Measurements from ENCODE around the gene HSFX3.
"Not testable (repeated sequence)": the region's sequence is repeated elsewhere in the genome, so short reads cannot be mapped to it uniquely, and the experiment has no call there.

The HSFX3 gene

DNA sequence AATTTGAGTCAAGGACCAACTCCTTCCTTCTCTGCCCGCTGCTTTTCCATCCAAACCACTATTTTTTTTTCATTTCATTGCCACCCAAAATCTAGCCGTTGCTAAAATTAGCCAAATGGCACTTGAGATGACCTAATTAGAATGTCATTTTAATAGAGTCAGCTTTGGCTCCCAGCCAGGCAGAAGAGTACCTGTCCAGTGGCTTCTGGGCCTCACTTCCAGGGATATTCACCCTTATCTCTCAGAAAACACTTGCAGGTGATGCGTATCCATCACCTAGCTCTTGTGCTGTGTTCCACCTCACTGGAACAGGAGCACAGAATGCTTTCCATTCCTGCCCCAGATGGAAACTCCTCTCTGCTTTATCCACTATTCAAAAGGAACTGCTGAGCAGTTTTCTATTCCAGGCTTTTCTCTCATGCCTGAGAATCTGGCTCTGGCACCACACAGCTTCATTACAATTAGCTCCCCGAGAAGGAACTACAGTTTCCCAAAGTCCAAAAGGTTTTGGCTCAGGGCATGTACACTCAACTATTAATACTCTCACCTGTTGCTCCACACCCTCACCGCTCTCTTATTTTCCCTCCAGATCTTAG lies 19.1 kb upstream of the HSFX3 start:
- DNase-seq (ENCODE audit: low read depth): no peak
- TF ChIP-seq, protein P1, sequence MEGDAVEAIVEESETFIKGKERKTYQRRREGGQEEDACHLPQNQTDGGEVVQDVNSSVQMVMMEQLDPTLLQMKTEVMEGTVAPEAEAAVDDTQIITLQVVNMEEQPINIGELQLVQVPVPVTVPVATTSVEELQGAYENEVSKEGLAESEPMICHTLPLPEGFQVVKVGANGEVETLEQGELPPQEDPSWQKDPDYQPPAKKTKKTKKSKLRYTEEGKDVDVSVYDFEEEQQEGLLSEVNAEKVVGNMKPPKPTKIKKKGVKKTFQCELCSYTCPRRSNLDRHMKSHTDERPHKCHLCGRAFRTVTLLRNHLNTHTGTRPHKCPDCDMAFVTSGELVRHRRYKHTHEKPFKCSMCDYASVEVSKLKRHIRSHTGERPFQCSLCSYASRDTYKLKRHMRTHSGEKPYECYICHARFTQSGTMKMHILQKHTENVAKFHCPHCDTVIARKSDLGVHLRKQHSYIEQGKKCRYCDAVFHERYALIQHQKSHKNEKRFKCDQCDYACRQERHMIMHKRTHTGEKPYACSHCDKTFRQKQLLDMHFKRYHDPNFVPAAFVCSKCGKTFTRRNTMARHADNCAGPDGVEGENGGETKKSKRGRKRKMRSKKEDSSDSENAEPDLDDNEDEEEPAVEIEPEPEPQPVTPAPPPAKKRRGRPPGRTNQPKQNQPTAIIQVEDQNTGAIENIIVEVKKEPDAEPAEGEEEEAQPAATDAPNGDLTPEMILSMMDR (conservative IDR thresholded peaks at IDR 0.05; ENCODE audit: low read length): no peak
- no peak overlapping the region for H3K4me3 ChIP-seq (ENCODE audit: low read length)

DNA sequence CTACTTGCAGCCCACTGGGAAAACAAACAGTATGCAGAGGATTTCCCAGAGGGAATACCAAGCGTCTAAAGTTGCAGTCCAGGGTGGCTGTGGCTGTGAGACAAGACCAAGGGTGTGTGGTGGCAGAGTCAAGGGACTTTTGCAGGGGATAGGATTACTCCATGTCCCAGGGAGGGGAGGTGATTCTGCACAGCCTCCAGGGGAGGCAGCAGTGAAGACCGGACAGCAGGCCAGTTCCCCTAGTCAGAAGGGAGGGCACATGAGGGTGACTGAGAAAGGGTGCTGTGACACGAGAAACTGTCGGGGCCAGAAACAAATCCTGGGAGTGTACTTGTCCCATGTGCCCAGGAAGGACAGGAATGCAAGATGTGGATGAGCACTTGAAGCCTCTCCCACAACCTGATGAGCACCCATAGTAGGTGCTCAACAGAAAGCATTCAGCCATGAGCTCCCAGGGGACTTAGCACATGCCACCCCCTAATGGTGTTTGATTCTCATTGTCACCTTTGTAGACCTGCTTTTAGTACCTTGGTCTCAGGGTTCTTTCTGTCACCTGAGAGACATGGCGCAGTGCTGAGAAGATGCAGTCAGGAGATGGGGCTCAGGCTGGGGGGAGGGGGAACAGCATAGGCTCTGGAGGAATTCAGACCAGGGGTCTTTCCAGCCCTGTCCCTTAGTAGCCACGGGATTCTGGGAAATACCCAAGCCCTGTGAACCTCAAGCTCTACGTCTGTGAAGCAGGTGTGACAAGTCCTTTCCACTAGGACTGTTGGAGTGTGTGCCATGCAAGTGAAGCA lies 18.1 kb upstream of the HSFX3 start:
- TF ChIP-seq, protein P1 (conservative IDR thresholded peaks at IDR 0.05; ENCODE audit: low read length): no peak
- H3K4me3 ChIP-seq (ENCODE audit: low read length): no peak overlapping the region
- no peak for DNase-seq (ENCODE audit: low read depth)

DNA sequence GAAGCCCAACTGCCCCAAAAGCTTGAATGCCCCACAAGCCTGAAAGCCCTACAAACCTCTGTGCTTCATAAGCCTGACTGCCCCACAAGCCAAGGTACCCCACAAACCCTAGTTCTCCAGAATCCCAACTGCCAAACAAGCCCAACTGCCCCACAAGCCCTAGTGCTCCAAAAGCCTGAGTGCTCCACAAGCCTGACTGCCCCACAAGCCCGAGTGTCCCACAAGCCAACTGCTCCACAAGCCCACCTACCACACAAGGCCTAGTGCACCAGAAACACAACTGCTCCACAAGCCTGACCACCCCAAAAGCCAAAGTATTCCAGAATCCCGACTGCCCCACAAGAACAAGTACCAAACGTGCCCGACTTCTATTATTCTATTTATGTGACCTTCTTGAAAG lies 13.6 kb upstream of the HSFX3 start:
- no peak overlapping the region for H3K4me3 ChIP-seq (ENCODE audit: low read length)
- no peak for DNase-seq (ENCODE audit: low read depth)
- TF ChIP-seq, protein P1 (conservative IDR thresholded peaks at IDR 0.05; ENCODE audit: low read length): no peak

DNA sequence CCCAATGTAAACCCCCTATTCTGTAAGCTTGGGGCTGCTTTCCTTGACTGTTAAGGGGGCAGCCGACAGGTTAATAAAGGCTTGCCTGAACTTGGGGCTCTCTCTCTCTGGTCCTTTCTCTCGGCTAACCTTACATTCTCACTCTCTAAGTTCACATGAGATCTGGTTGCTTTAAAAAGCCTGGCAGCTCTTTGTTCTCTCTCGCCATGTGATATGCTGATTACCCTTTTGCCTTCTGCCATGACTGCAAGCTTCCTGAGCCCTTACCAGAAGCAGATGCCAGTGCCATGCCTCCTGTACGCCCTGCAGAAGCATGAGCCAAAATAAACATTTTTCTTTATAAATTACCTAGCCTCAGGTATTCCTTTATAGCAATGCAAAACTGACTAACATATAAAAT lies 5.5 kb upstream of the HSFX3 start:
- not testable (repeated sequence) for H3K4me3 ChIP-seq (ENCODE audit: low read length); DNase-seq (ENCODE audit: low read depth)

DNA sequence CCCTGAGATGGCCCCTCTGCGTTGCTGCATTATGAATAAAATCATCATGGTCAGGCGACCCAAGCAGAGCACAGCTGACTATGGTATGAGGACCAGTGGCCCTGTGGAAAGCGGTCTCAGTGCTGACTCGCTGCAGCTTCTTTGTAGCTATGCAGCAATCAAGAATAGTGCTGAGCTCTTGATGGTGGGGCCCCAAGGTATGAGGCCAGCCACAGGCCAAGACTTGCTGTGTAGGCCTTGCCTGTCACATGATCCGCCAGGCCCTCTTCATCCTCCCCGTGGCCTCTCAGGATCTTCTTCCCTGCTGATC lies 2.2 kb upstream of the HSFX3 start:
- not testable (repeated sequence) for DNase-seq (ENCODE audit: low read depth); H3K4me3 ChIP-seq (ENCODE audit: low read length)

DNA sequence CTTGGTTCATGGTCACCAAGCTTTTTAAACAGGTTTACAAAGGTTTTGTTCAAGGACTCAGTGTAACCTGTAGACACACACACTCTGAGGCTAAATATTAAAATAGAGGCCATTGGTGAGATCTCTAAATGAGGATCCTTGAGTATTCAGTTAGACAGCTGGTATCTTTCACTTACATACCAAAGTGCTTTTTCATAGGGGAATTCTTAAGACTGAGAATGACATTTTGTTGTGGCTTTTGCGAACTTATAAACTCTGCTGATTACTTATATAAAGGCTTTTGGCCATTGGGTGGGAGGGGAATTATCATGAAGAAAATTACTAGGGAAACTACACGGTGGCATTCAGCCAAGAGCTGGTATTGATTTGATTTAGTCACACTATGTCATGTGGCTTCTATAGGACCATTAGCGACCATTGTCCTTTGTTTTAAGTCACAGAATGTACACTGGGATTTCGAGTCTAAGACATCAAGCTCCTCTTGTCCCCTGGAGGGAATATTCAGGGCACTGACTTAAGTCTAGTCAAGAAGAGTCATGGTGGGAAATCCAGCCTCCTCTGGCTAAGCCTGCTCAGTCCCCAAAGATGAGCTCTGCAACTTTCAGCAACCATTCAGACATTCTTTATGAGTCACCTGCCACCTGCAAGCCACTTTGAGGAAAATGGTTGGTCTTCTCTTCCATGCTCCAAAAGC lies 1.7 kb upstream of the HSFX3 start:
- not testable (repeated sequence) for DNase-seq (ENCODE audit: low read depth); H3K4me3 ChIP-seq (ENCODE audit: low read length)

DNA sequence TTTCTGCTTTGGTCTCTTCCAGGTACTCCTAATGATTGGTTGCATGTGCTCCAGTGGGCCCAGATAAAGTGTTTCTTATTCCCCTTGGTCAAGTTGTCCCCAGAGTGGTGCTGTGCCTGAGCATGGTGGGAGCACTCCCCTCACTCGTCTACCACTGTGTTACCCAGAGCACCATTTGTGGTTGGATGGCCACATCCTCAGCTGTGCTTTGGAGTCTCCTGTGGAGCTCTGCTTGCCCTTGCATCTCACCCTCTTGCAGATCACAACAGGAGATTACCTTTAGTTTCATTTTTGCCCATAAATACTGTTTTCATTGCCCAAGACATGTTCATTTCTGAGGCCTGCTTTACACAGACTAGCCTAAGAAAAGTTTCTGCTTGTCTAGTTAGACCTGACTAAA lies 730 bp upstream of the HSFX3 start:
- H3K4me3 ChIP-seq (ENCODE audit: low read length); DNase-seq (ENCODE audit: low read depth): not testable (repeated sequence)

DNA sequence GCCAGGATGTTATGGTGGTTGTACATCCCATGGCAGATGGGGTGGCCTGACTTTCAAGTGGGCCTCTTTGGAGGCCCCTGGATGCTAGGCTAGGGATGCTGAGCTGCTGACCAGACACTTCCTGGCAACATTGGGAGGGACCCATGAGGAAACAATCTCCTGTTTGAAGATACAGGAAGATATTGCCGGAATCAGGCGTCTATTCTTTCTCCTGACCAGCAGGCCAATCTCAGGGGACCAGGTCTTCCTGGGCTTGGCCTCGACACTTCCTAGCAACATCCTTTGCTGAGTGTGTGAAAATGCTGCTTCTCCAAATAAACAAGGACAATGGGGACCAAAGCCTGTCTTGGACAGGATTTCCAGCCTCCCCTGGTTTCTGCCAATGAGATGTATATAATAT lies 1.9 kb downstream of the HSFX3 start:
- DNase-seq (ENCODE audit: low read depth); H3K4me3 ChIP-seq (ENCODE audit: low read length): not testable (repeated sequence)

DNA sequence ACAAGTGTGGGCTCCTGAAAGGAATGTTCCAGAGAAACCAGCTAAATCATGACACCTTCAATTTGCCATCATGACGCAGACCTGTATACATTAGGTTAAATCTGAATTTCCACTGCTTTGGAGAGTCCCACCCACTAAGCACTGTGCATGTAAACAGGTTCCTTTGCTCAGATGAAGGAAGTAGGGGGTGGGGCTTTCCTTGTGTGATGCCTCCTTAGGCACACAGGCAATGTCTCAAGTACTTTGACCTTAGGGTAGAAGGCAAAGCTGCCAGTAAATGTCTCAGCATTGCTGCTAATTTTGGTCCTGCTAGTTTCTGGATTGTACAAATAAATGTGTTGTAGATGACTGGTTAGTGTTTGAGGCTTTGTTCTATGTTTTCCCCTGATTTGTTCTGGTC lies 2.8 kb downstream of the HSFX3 start:
- DNase-seq (ENCODE audit: low read depth); H3K4me3 ChIP-seq (ENCODE audit: low read length): not testable (repeated sequence)

DNA sequence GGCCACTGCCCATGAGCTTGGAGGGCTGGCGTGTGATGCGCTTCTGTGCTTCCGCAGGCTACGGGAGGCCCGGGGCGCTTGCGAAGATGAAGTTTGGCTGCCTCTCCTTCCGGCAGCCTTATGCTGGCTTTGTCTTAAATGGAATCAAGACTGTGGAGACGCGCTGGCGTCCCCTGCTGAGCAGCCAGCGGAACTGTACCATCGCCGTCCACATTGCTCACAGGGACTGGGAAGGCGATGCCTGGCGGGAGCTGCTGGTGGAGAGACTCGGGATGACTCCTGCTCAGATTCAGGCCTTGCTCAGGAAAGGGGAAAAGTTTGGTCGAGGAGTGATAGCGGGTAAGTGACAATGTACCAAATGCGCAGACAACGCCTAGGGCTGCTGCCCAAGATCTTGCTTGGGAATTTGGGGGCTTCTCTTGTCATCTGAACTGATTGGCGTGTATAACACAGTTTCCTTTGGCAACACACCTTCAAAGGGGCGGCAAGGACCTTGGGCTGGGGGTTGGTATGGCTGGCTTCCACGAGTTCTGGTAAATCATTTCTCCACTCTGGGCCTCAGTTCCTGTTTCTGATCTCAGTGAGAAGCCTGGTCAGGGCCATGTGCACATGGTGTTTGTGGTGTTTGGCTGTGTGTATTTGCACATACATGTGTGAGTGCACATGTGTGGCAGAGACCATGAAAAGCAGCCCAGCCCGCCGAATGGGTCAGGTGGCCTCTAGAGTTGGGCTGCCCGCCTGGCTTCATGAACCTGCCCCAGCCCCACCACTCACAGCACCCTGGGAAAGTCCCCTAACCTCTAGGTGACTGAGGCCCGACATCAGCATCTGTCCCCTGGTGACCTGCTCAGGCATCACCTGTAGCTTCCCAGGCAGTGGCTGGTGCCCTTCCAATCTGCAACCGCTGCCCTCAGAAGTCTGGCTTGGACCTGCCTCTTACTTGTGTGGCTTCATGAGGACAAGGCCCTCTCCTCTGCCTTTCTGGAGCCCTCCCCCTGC lies 3.9 kb downstream of the HSFX3 start:
- not testable (repeated sequence) for DNase-seq (ENCODE audit: low read depth); H3K4me3 ChIP-seq (ENCODE audit: low read length)
